Jurkat, Clone E6-1 (cell line): ENCODE results near the gene MPC1.
"Not testable (repeated sequence)": the region's sequence is repeated elsewhere in the genome, so short reads cannot be mapped to it uniquely, and the experiment has no call there.

Experiments used
- DNase-seq: peaks from one replicate; pipeline ENCODE4 v3.0.0-alpha.2; 2011; ENCODE audit warnings: low read depth, low spot score
- H3K4me3 ChIP-seq: 2 replicates; pipeline ENCODE4 v1.5.1; 2011; ENCODE audit warnings: mild to moderate bottlenecking, low read length, control low read depth, moderate library complexity

Gene MPC1

DNA sequence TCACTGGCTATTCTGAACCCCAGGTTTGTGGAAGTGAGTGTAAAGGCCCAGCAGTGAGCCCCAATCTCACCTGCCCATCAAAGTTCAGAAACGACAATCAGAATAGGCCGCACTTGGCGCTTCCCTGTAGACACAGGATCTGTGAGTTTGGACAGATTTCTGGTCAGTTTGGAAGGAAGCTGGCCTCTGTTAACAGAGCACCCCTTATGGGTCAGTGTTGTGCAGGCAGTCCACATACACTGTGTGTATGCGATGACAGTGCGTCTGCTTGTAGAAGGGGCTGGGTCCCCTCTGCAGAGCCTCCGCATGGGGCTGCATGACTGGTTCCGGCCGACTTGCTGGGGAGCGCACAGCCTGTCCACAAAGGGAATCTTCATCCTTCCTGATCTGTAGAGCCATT lies 3.4 kb upstream of the MPC1 start:
- DNase-seq: no peak

GRCh38 chr6:166383802-166384363 lies 1.1 kb upstream of the MPC1 start:
- not testable (repeated sequence) for DNase-seq
- H3K4me3 ChIP-seq: peak overlapping the region; percentile 85

More for the DNA sequence above, 3.4 kb upstream of the MPC1 start:
- H3K4me3 ChIP-seq: no peak overlapping the region

- no peak for DNase-seq
- H3K4me3 ChIP-seq: peak overlapping the region; percentile 80
These were observed 224 bp downstream of the MPC1 start for GRCh38 chr6:166382500-166382932.

GRCh38 chr6:166381733-166382499 lies 824 bp downstream of the MPC1 start:
- H3K4me3 ChIP-seq: peak overlapping the region; percentile 80
- peak; percentile 48 for DNase-seq

- peak overlapping the region; percentile 80 for H3K4me3 ChIP-seq
- no peak for DNase-seq
These were observed 1.4 kb downstream of the MPC1 start for GRCh38 chr6:166381381-166381732.

GRCh38 chr6:166379800-166380199 lies 2.9 kb downstream of the MPC1 start:
- DNase-seq: no peak
- H3K4me3 ChIP-seq: no peak overlapping the region

- no peak for DNase-seq
These were observed 3.6 kb downstream of the MPC1 start for GRCh38 chr6:166379103-166379586.

GRCh38 chr6:166377721-166378120 lies 5.0 kb downstream of the MPC1 start:
- no peak for DNase-seq
- H3K4me3 ChIP-seq: no peak overlapping the region

More at GRCh38 chr6:166379103-166379586, 3.6 kb downstream of the MPC1 start:
- H3K4me3 ChIP-seq: no peak overlapping the region

DNA sequence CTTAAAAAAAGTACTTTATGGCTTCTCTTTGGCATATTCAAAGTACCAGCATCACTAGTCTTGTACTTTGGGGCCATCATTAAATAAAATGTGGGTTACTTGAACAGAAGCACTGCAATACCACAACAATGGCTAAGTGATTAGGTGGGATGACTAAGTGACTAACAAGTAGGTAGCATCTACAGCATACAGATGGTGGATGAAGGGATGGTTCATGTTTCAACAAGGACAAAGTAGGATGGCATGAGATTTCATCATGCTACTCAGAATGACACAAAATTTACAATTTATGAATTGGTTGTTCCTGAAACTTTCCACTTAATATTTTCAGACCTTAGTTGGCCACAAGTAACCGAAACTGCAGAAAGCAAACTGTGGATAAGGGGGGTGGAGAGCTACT lies 7.7 kb downstream of the MPC1 start:
- no peak overlapping the region for H3K4me3 ChIP-seq
- no peak for DNase-seq

- no peak for DNase-seq
- no peak overlapping the region for H3K4me3 ChIP-seq
These were observed 12.3 kb downstream of the MPC1 start for GRCh38 chr6:166370489-166370888.

- no peak overlapping the region for H3K4me3 ChIP-seq
- DNase-seq: no peak
These were observed 13.0 kb downstream of the MPC1 start for GRCh38 chr6:166369782-166370181.

GRCh38 chr6:166366921-166367320 lies 15.8 kb downstream of the MPC1 start:
- no peak for DNase-seq
- no peak overlapping the region for H3K4me3 ChIP-seq

GRCh38 chr6:166365806-166366205 lies 16.9 kb downstream of the MPC1 start:
- no peak for DNase-seq
- H3K4me3 ChIP-seq: no peak overlapping the region

DNA sequence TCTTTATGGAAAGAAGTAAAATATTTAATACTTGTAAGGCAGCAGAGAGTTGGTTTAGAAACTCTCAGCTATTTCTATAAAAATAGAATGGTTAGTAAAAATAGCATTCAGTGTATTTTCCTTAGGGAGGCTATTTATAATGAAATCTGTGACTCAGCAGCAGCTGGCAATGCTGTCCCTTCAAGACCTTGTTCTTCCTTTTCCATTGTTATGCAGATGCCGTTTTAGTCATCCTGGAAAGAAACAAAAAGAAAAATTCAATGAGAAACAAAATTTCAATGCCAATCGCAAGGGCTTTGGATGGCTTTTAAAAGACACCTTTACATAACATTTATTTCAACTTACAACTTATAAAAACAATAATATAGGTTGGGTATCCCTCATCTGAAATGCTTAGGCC lies 17.5 kb downstream of the MPC1 start:
- DNase-seq: no peak
- H3K4me3 ChIP-seq: no peak overlapping the region

DNA sequence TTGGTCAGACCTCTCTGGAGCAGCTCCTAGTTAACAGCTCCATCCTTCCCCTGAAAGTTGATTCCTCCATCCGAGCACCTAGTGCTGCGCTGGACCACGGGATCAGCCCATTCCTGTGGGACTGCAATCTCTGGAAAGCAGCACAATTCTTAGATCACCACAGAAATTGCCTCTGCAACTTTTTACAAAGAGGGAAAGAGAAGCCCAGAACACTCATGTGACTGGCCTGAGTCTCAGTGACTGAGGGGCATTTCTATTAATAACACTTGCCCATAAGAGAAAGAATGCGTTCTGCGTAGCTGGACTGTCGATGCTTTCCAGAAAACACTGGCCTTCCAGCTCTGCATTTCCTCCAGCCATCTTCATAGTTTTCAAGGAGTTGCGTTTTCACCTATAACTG lies 18.3 kb downstream of the MPC1 start:
- no peak overlapping the region for H3K4me3 ChIP-seq
- DNase-seq: no peak

DNA sequence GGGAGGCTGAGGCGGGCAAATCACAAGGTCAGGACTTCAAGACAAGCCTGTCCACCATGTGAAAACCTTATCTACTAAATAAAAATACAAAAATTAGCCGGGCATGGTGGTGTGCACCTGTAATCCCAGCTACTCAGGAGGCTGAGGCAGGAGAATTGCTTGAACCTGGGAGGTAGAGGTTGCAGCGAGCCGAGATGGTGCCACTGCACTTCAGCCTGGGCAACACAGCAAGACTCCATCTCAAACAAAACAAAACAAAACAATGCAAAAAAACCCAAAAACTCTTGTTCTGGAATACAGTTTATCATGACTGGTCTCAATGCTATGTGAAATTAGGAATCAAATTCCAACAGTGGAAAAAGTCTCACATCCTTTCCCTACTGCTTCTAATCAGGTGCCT lies 20.3 kb downstream of the MPC1 start:
- not testable (repeated sequence) for H3K4me3 ChIP-seq, DNase-seq

GRCh38 chr6:166361077-166361429 lies 21.7 kb downstream of the MPC1 start:
- no peak for DNase-seq

GRCh38 chr6:166360243-166361076 lies 22.3 kb downstream of the MPC1 start:
- no peak for DNase-seq
- no peak overlapping the region for H3K4me3 ChIP-seq

More at GRCh38 chr6:166361077-166361429, 21.7 kb downstream of the MPC1 start:
- H3K4me3 ChIP-seq: no peak overlapping the region

GRCh38 chr6:166355552-166355951 lies 27.2 kb downstream of the MPC1 start:
- no peak for DNase-seq

GRCh38 chr6:166354965-166355364 lies 27.8 kb downstream of the MPC1 start:
- no peak overlapping the region for H3K4me3 ChIP-seq
- no peak for DNase-seq

More at GRCh38 chr6:166355552-166355951, 27.2 kb downstream of the MPC1 start:
- H3K4me3 ChIP-seq: no peak overlapping the region
